ENCODE measurements around the gene HIP1. TPM values are rescaled to one million over a fixed set of nuclear protein-coding genes. Genes with fewer than 3 reads are reported as not detected.
A peak's percentile ranks its signal among the peaks of the same experiment; 100 is the strongest.
"Not testable (repeated sequence)": the region's sequence is repeated elsewhere in the genome, so short reads cannot be mapped to it uniquely, and the experiment has no call there.

Gene HIP1
- total RNA-seq, 1 donor from 2014 or later = 49.3 TPM

DNA sequence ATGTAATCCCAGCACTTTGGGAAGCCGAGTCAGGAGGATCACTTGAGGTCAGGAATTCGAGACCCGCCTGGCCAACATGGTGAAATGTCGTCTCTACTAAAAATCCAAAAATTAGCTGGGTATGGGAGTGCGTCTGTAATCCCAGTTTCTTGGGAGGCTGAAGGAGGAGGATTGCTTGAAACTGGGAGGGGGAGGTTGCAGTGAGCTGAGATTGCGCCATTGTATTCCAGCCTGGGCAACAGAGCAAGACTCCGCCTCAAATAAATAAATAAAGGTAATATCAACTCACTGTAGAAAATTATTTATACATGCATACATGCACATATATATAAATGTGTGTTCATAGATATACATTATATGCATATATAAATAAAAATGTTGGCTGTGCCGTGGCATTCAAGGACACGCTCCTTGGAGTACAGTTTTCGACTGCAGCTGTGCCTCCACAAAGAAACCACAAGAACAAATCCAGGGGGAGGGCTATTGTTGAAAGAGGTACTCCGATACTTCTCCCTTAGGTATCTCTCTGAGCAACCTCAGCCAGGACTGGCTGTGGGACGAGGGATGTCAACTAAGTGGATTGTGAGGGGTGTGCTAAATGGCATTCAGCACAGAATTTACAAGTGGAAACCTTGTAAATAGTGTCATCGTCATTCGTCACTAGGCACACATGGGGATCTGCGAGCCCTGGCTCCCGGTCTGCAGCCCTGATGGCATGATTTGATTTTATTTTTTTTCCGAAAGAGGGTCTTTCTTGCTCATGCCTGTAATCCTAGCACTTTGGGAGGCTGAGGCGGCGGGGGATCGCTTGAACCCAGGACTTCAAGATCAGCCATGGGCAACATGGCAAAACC lies 49.3 kb downstream of the HIP1 start:
- H3K4me1 Mint-ChIP-seq (ENCODE audit: unreplicated experiment) = peaks cover 4% of the 10 kb centered on the region

GRCh38 chr7:75688200-75689136 lies 50.3 kb downstream of the HIP1 start:
- Mint-ChIP-seq H3K36me3 (ENCODE audit: low read depth, unreplicated experiment) (no peaks in the 10 kb centered on the region), H3K27ac (ENCODE audit: unreplicated experiment) (no peak overlapping the region), H3K9me3 (ENCODE audit: unreplicated experiment) (no peaks in the 10 kb centered on the region), H3K4me3 (ENCODE audit: unreplicated experiment) (no peak overlapping the region), H3K4me1 (ENCODE audit: unreplicated experiment) (peaks cover 4% of the 10 kb centered on the region), H3K27me3 (ENCODE audit: unreplicated experiment) (peaks cover 2% of the 10 kb centered on the region)
- TF ChIP-seq, protein P1, sequence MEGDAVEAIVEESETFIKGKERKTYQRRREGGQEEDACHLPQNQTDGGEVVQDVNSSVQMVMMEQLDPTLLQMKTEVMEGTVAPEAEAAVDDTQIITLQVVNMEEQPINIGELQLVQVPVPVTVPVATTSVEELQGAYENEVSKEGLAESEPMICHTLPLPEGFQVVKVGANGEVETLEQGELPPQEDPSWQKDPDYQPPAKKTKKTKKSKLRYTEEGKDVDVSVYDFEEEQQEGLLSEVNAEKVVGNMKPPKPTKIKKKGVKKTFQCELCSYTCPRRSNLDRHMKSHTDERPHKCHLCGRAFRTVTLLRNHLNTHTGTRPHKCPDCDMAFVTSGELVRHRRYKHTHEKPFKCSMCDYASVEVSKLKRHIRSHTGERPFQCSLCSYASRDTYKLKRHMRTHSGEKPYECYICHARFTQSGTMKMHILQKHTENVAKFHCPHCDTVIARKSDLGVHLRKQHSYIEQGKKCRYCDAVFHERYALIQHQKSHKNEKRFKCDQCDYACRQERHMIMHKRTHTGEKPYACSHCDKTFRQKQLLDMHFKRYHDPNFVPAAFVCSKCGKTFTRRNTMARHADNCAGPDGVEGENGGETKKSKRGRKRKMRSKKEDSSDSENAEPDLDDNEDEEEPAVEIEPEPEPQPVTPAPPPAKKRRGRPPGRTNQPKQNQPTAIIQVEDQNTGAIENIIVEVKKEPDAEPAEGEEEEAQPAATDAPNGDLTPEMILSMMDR (IDR thresholded peaks at IDR 0.05; ENCODE audit: unreplicated experiment) = no peak
- DNase-seq (ENCODE audit: low spot score) = no peak

More for the DNA sequence above, 49.3 kb downstream of the HIP1 start:
- H3K4me3 Mint-ChIP-seq (ENCODE audit: unreplicated experiment) = no peak overlapping the region
- H3K27ac Mint-ChIP-seq (ENCODE audit: unreplicated experiment) = no peak overlapping the region
- H3K27me3 Mint-ChIP-seq (ENCODE audit: unreplicated experiment) = peaks cover 2% of the 10 kb centered on the region
- no peaks in the 10 kb centered on the region for H3K36me3 Mint-ChIP-seq (ENCODE audit: low read depth, unreplicated experiment)
- no peak for DNase-seq (ENCODE audit: low spot score)
- TF ChIP-seq, protein P1 (IDR thresholded peaks at IDR 0.05; ENCODE audit: unreplicated experiment) = no peak
- no peaks in the 10 kb centered on the region for H3K9me3 Mint-ChIP-seq (ENCODE audit: unreplicated experiment)

GRCh38 chr7:75687246-75688088 lies 51.3 kb downstream of the HIP1 start:
- TF ChIP-seq, protein P1 (IDR thresholded peaks at IDR 0.05; ENCODE audit: unreplicated experiment) = no peak
- H3K36me3 Mint-ChIP-seq (ENCODE audit: low read depth, unreplicated experiment) = no peaks in the 10 kb centered on the region
- H3K27me3 Mint-ChIP-seq (ENCODE audit: unreplicated experiment) = peaks cover 9% of the 10 kb centered on the region
- H3K27ac Mint-ChIP-seq (ENCODE audit: unreplicated experiment) = peak overlapping the region; percentile 36
- no peak overlapping the region for H3K4me3 Mint-ChIP-seq (ENCODE audit: unreplicated experiment)
- H3K9me3 Mint-ChIP-seq (ENCODE audit: unreplicated experiment) = no peaks in the 10 kb centered on the region
- no peak for DNase-seq (ENCODE audit: low spot score)
- H3K4me1 Mint-ChIP-seq (ENCODE audit: unreplicated experiment) = no peaks in the 10 kb centered on the region

DNA sequence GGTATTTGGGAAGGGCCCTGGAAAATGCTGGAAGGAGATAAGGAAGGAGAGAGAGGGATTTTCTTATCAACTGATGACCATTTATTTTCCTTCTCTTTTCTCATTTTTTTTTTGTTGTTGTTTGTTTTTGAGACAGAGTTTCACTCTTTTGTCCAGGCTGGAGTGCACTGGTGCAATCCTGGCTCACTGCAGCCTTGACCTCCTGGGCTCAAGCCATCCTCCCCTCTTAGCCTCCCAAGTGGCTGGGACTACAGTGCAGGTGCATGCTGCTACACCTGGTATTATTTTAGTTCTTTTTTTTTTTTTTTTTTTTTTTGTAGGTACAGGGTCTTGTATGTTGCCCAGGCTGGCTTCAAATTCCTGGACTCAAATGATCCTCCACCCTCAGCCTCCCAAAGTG lies 52.2 kb downstream of the HIP1 start:
- TF ChIP-seq, protein P1 (IDR thresholded peaks at IDR 0.05; ENCODE audit: unreplicated experiment) = no peak
- Mint-ChIP-seq H3K27ac (ENCODE audit: unreplicated experiment) (no peak overlapping the region), H3K4me1 (ENCODE audit: unreplicated experiment) (no peaks in the 10 kb centered on the region), H3K9me3 (ENCODE audit: unreplicated experiment) (no peaks in the 10 kb centered on the region), H3K36me3 (ENCODE audit: low read depth, unreplicated experiment) (no peaks in the 10 kb centered on the region), H3K4me3 (ENCODE audit: unreplicated experiment) (no peak overlapping the region), H3K27me3 (ENCODE audit: unreplicated experiment) (peaks cover 9% of the 10 kb centered on the region)
- DNase-seq (ENCODE audit: low spot score) = no peak

GRCh38 chr7:75682052-75682451 lies 56.7 kb downstream of the HIP1 start:
- not testable (repeated sequence) for H3K9me3 Mint-ChIP-seq (ENCODE audit: unreplicated experiment); H3K4me3 Mint-ChIP-seq (ENCODE audit: unreplicated experiment); H3K4me1 Mint-ChIP-seq (ENCODE audit: unreplicated experiment); H3K27ac Mint-ChIP-seq (ENCODE audit: unreplicated experiment); H3K36me3 Mint-ChIP-seq (ENCODE audit: low read depth, unreplicated experiment); DNase-seq (ENCODE audit: low spot score)
- peaks cover 10% of the 10 kb centered on the region for H3K27me3 Mint-ChIP-seq (ENCODE audit: unreplicated experiment)
